OCI-LY3 (cell line): Measurements from ENCODE around the gene IVD.

Experiments used
- H2AFZ ChIP-seq: fragments of 200-600, 300-600 bp; shearing (Covaris generic); 2 replicates; pipeline ENCODE4 v1.6.0; 2014; ENCODE audit warnings: antibody characterized with exemption, low read depth, low read length
- H3K27ac ChIP-seq: fragments of 200-600, 300-600 bp; sonication (generic); 2 replicates; pipeline ENCODE4 v1.5.1; 2014; ENCODE audit warnings: mild to moderate bottlenecking, low read length, moderate library complexity, mixed read lengths
- H3K27me3 ChIP-seq: fragments of 200-600, 300-600 bp; sonication (generic); 2 replicates; pipeline ENCODE4 v1.6.1; 2014; ENCODE audit warnings: low read depth, low read length, mixed read lengths
- H3K36me3 ChIP-seq: fragments of 200-600, 300-600 bp; sonication (generic); replicated peaks from 2 replicates; pipeline ENCODE3; 2014; ENCODE audit warnings: low read depth, low read length, mixed read lengths
- H3K4me1 ChIP-seq: fragments of 300-600, 200-600 bp; sonication (generic); 2 replicates; pipeline ENCODE4 v1.6.1; 2014; ENCODE audit warnings: low read length, mixed read lengths
- H3K4me2 ChIP-seq: fragments of 200-600, 300-600 bp; sonication (generic); 2 replicates; pipeline ENCODE4 v1.6.1; 2014; ENCODE audit warnings: low read length, mixed read lengths
- H3K4me3 ChIP-seq: fragments of 300-600, 200-600 bp; sonication (generic); 2 replicates; pipeline ENCODE4 v1.5.1; 2014; ENCODE audit warnings: antibody characterized with exemption, mild to moderate bottlenecking, low read length, moderate library complexity
- H3K79me2 ChIP-seq: fragments of 300-600, 200-600 bp; shearing (Covaris generic); 2 replicates; pipeline ENCODE4 v1.6.1; 2014; ENCODE audit warnings: mild to moderate bottlenecking, low read length, mixed read lengths
- H3K9ac ChIP-seq: fragments of 300-600, 200-600 bp; shearing (Covaris generic); 2 replicates; pipeline ENCODE4 v1.6.0; 2014; ENCODE audit warnings: mild to moderate bottlenecking, low read length, moderate library complexity
- H3K9me3 ChIP-seq: fragments of 200-600, 300-600 bp; shearing (Covaris generic); 2 replicates; pipeline ENCODE4 v1.6.1; 2014; ENCODE audit warnings: low read length, mixed read lengths; ENCODE audit not compliant: insufficient read depth
- H4K20me1 ChIP-seq: fragments of 200-600, 300-600 bp; sonication (generic); 2 replicates; pipeline ENCODE4 v1.6.1; 2016; ENCODE audit warnings: low read length, mixed read lengths; ENCODE audit not compliant: insufficient read depth
- CTCF ChIP-seq: fragments of 200-600, 300-600 bp; sonication (generic); IDR thresholded peaks from 2 replicates; pipeline ENCODE4 v1.5.1; 2014; ENCODE audit warnings: antibody characterized with exemption, low read length, low read depth
- EZH2phosphoT487 ChIP-seq: fragments of 200-600 bp; shearing (Covaris generic); IDR thresholded peaks from 2 replicates; pipeline ENCODE4 v1.6.1; 2018; ENCODE audit warnings: antibody characterized with exemption, mixed run types, low read depth

Gene IVD

GRCh38 chr15:40466426-40467260 lies 61.0 kb downstream of the IVD start:
- Histone ChIP-seq H3K27me3 (no peaks in the 10 kb centered on the region), H3K4me3 (no peak overlapping the region), H2AFZ (no peak overlapping the region), H3K27ac (no peak overlapping the region), H3K9ac (no peak overlapping the region), H3K4me2 (no peak overlapping the region), H4K20me1 (no peaks in the 10 kb centered on the region), H3K36me3 (peaks cover 14% of the 10 kb centered on the region), H3K4me1 (peaks cover 4% of the 10 kb centered on the region; the same call in 1 of the 2 replicates), H3K9me3 (no peaks in the 10 kb centered on the region), H3K79me2 (0 out of 2 replicates have a peak, but pooled peaks cover 1% of the 10 kb centered on the region)
- TF ChIP-seq CTCF (no peak), EZH2phosphoT487 (no peak)

- H3K4me2 ChIP-seq, result no peak overlapping the region
- no peak overlapping the region for H3K4me3 ChIP-seq
- H3K9me3 ChIP-seq, result no peaks in the 10 kb centered on the region
- peaks cover 7% of the 10 kb centered on the region; the same call in 1 of the 2 replicates for H3K79me2 ChIP-seq
- peaks cover 10% of the 10 kb centered on the region for H3K4me1 ChIP-seq
- no peak overlapping the region for H3K27ac ChIP-seq
- H4K20me1 ChIP-seq, result no peaks in the 10 kb centered on the region
- H3K27me3 ChIP-seq, result no peaks in the 10 kb centered on the region
- TF ChIP-seq CTCF (no peak), EZH2phosphoT487 (no peak)
- H3K9ac ChIP-seq, result no peak overlapping the region
- H2AFZ ChIP-seq, result no peak overlapping the region
- peaks cover 12% of the 10 kb centered on the region for H3K36me3 ChIP-seq
Observed at GRCh38 chr15:40467261-40467615, 61.6 kb downstream of the IVD start.

GRCh38 chr15:40468898-40469331 lies 63.3 kb downstream of the IVD start:
- Histone ChIP-seq H3K9ac (no peak overlapping the region), H3K36me3 (peaks cover 6% of the 10 kb centered on the region), H3K4me1 (peaks cover 13% of the 10 kb centered on the region), H3K4me3 (no peak overlapping the region), H3K9me3 (no peaks in the 10 kb centered on the region), H3K79me2 (peaks cover 8% of the 10 kb centered on the region; the same call in 1 of the 2 replicates), H3K27ac (no peak overlapping the region), H4K20me1 (no peaks in the 10 kb centered on the region), H3K27me3 (no peaks in the 10 kb centered on the region), H2AFZ (no peak overlapping the region), H3K4me2 (no peak overlapping the region)
- TF ChIP-seq EZH2phosphoT487 (no peak), CTCF (no peak)

GRCh38 chr15:40469776-40470390 lies 64.3 kb downstream of the IVD start:
- no peaks in the 10 kb centered on the region for H3K9me3 ChIP-seq
- H3K4me3 ChIP-seq, result no peak overlapping the region
- no peaks in the 10 kb centered on the region for H3K36me3 ChIP-seq
- peaks cover 13% of the 10 kb centered on the region for H3K4me1 ChIP-seq
- TF ChIP-seq CTCF (no peak), EZH2phosphoT487 (no peak)
- H2AFZ ChIP-seq, result peak overlapping the region; percentile 62; the same call in 1 of the 2 replicates
- H3K4me2 ChIP-seq, result peak overlapping the region; percentile 73; the same call in 1 of the 2 replicates
- H3K27me3 ChIP-seq, result no peaks in the 10 kb centered on the region
- H3K9ac ChIP-seq, result no peak overlapping the region
- H3K79me2 ChIP-seq, result peaks cover 8% of the 10 kb centered on the region; the same call in 1 of the 2 replicates
- H3K27ac ChIP-seq, result no peak overlapping the region
- no peaks in the 10 kb centered on the region for H4K20me1 ChIP-seq
